ENCODE measurements around the gene VAMP2.

Gene VAMP2

GRCh38 chr17:8153957-8154607 is 8.7 kb downstream of the VAMP2 start:
- peak in 2 of 3 experiments; percentile 30 for DNase-seq

DNA sequence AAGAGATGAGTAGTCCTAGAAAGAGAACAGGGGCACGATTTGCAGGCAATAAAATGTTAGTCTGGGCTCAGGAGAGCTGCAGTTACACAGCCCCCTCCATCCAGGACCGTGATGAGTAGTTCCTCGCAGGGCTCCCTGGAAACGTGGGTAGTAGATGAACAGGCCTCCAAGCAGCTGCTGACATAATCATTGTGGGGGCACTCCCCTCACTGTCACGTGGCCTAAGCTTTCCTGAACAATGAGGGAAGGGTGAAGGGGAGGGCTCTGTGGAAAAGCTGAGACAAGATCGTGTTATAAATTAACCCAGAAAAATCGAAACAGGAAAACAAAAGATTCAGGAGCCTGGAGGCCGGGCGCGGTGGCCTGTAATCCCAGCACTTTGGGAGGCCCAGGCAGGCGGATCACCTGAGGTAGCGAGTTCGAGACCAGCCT is 9.2 kb downstream of the VAMP2 start:
- peak in 1 of 3 experiments; percentile 8 for DNase-seq

GRCh38 chr17:8153031-8153451 is 9.7 kb downstream of the VAMP2 start:
- no peak for DNase-seq

- peak; percentile 86 to 92 (median 90) for DNase-seq
These were observed 10.5 kb downstream of the VAMP2 start, which contains the start of gene PER1 for GRCh38 chr17:8152112-8152775. Gene PER1, minus strand, starts transcription at chr17:8152404. Its CDS starts 1,698 bp downstream, at chr17:8150706.

GRCh38 chr17:8151641-8152111 is 11.1 kb downstream of the VAMP2 start:
- DNase-seq = peak in 2 of 3 experiments; percentile 41 to 47

GRCh38 chr17:8151120-8151640 is 11.6 kb downstream of the VAMP2 start:
- DNase-seq = peak; percentile 67 to 84 (median 77)

- no peak for DNase-seq
These were observed 12.3 kb downstream of the VAMP2 start for GRCh38 chr17:8150194-8151119.

GRCh38 chr17:8149419-8150193 is 13.1 kb downstream of the VAMP2 start:
- no peak for DNase-seq

GRCh38 chr17:8148560-8148959 is 14.2 kb downstream of the VAMP2 start:
- no peak for DNase-seq

- DNase-seq = no peak
These were observed 14.8 kb downstream of the VAMP2 start for GRCh38 chr17:8147805-8148404.

DNA sequence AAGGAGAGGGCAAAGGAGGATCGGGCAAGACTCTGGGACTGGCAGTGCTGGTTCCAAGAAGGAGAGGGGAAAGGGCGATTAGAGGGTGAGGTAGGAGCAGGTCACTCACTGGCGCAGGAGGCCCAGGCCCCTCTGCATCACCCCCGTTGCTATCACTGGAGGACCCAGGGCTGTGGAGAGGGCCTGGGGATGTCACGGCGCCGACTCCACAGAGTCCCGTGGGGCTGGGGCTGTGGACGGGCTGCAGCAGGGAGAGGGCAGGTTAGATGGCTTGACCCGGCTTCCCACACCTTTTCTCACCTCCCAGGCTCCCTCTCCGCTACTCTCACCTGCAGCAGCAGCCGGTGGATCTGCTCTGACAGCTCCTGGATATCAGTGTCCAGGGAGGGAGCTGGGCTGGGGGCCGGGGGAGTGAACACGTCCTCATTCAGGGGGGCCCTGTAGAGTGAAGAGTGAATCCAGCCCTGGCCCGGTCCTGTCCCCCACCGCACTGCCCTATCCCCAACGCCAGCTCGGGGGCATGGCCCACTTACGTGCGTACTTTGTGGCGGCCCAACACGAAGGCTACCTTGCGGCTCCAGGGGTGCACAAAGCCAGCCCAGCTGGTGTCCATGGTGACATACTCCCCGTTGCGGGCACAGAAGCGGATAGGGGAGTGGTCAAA is 15.5 kb downstream of the VAMP2 start:
- DNase-seq = no peak

DNA sequence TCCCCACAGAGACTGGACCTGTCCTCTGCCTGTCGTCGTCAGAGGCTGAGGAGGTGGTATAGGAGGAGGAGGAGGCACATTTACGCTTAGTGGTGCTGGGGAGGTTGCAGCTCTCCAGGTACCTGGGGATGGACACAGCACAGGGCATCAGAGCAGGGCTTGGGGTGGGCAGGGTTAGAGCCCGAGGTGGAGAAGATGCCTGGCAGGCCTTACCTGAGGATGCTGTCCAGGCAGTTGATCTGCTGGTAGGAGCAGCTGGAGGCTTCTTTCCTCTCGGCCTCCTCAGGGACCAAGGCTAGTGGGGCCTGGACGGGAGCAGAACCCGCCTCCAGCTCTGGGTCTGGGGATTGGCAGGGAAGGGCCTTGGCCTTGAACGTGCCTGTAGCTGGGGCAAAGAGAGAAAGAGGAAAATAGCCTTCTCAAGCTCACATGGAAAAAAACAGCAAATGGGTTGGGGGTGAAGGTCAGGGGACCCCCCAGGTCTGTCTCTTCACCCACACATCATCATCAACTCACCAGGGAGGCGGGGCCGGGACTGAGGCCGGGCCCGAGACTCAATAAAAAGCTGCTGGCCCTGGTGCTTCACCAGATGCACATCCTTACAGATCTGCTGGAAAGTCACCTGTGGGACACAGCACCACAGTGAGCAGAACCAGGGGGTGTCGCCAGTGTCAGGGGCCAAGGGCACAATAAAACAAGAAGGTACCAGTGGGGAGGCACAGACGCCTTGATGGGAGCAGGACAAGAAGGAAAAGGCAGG is 16.2 kb downstream of the VAMP2 start:
- no peak for DNase-seq

DNA sequence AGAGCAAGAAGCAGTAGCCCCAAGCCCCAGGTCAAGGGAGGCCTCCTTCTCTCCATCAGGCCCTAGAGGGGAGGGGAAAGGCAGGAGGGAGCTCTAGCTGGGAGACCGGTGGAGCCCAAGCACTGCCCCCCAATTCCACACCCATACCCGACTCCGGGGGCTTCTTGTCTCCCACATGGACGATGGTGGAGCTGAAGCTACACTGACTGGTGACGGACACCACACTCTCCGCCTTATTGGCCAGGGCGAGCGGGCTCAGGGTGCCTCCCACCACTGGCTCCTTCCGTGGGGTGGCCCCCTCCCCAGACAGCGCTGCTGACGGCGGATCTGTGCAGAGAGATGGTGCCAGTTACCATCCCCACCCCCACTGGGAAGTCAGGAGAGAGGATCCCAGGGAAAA is 16.9 kb downstream of the VAMP2 start:
- DNase-seq = no peak

GRCh38 chr17:8144401-8145231 is 18.1 kb downstream of the VAMP2 start:
- no peak for DNase-seq

- DNase-seq = no peak
These were observed 19.0 kb downstream of the VAMP2 start for GRCh38 chr17:8143581-8144400.

DNA sequence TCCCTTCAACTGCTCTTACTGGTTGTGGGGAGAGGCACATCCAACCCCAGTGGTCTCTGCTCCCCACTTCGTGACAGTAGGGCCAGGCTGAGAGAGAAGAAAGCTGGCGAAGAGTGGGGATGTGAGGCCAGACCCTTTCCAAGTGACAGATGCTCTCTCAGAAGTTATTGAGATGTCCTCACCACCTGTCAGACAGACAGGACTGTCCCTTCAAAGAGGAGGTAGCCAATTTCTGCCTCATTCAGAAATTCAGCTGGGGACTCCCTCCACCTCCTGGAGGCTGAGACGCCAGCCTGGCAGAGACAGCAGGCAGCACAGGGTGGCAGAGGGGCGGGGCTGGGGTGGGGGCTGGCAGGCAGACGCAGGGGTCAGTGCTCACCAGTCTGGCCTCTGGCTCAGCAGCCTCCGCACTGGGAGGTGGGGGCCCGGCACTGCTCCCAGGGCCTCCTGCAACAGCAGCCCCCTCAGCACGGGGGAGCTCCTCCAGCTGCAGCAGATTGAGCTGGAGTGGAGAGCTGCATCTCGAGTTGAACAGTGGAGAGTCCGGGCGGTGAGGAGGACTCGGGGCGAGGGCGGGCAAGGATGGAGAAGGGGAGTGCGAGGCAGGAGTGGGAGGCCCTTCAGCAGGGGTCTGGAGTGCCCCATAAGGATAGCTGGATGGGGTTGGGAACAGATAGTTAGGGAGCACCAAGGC is 19.7 kb downstream of the VAMP2 start:
- no peak for DNase-seq

DNA sequence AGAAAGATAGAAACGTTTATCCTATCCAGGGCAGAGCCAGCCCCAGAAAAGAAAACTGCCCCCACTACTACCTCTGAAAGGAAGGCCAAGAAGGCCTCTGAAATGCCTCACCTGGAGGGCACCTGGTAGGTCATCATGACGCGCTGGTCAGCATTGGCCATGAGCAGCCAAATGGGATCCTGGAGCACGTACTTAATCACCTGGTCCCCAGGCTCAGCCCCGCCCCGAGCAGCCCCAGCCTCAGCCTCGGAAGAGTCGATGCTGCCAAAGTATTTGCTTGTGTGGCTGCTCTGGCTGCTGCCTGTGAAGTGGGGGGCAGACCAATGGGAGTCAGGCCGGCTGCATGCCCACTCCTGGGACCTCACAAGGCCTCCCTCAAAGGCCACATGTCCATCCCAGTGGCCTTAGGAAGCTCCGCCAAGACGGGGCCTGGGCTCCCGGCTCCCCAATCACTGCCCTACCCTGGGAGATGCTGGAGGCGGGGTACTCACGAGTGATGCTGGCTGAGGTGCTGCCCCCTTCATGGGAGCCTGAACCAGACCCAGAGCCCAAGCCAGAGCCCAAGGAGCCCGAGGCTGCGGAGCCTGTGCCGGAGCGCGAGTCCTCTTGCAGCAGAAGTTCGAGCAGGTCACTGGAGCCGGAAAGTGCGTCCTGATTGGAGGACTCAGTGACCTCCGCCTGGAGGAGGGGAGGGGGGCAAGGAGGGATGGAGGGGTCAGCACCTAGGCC is 20.4 kb downstream of the VAMP2 start:
- DNase-seq = no peak

Measured in NCI-H1417 (cell line).